Epithelial cell of proximal tubule (primary cell): Measurements from ENCODE around the gene TXNDC11. TPM values are rescaled to one million over a fixed set of nuclear protein-coding genes. Genes with fewer than 3 reads are reported as not detected.

ENCODE experiments used
- DNase-seq: peaks from one replicate; pipeline ENCODE4 v3.0.0-alpha.2; 2011; ENCODE audit warnings: low read depth
- H3K4me3 ChIP-seq: 2 replicates; pipeline ENCODE4 v1.5.1; 2011; ENCODE audit warnings: low read depth, mild to moderate bottlenecking, low read length
- CTCF ChIP-seq: conservative IDR thresholded peaks from 2 replicates; pipeline ENCODE4 v1.5.1; 2012; ENCODE audit warnings: low read depth, mild to moderate bottlenecking, low read length
- total RNA-seq: library from RNA; depleted of rRNA; stranded (reverse); fragments of >200 nt; gene quantifications from 2 replicates; pipeline ENCODE4 v1.2.3, GENCODE V29; 2015

The TXNDC11 gene
- total RNA-seq, 1 donor from 2014 or later, result 20.2 TPM

GRCh38 chr16:11639925-11640899 lies 102.4 kb downstream of the TXNDC11 start:
- TF ChIP-seq CTCF, result no peak
- no peak overlapping the region for H3K4me3 ChIP-seq
- DNase-seq, result peak; percentile 87

GRCh38 chr16:11639008-11639562 lies 103.6 kb downstream of the TXNDC11 start:
- no peak overlapping the region for H3K4me3 ChIP-seq
- TF ChIP-seq CTCF, result no peak
- no peak for DNase-seq

- no peak overlapping the region for H3K4me3 ChIP-seq
- no peak for TF ChIP-seq CTCF
- no peak for DNase-seq
These were observed 104.5 kb downstream of the TXNDC11 start for GRCh38 chr16:11638140-11638539.

GRCh38 chr16:11637320-11637719 lies 105.3 kb downstream of the TXNDC11 start:
- no peak overlapping the region for H3K4me3 ChIP-seq
- no peak for DNase-seq
- TF ChIP-seq CTCF, result no peak

- DNase-seq, result no peak
- H3K4me3 ChIP-seq, result no peak overlapping the region
- no peak for TF ChIP-seq CTCF
These were observed 106.4 kb downstream of the TXNDC11 start for GRCh38 chr16:11636172-11636721.

GRCh38 chr16:11635679-11636171 lies 106.9 kb downstream of the TXNDC11 start:
- H3K4me3 ChIP-seq, result no peak overlapping the region
- no peak for TF ChIP-seq CTCF

More at GRCh38 chr16:11635679-11636171, 106.9 kb downstream of the TXNDC11 start:
- no peak for DNase-seq
